ENCODE data around the gene AUP1.

GRCh38 chr2:74566754-74567085, 37.2 kb upstream of the AUP1 start:
- TF ChIP-seq, protein P1, sequence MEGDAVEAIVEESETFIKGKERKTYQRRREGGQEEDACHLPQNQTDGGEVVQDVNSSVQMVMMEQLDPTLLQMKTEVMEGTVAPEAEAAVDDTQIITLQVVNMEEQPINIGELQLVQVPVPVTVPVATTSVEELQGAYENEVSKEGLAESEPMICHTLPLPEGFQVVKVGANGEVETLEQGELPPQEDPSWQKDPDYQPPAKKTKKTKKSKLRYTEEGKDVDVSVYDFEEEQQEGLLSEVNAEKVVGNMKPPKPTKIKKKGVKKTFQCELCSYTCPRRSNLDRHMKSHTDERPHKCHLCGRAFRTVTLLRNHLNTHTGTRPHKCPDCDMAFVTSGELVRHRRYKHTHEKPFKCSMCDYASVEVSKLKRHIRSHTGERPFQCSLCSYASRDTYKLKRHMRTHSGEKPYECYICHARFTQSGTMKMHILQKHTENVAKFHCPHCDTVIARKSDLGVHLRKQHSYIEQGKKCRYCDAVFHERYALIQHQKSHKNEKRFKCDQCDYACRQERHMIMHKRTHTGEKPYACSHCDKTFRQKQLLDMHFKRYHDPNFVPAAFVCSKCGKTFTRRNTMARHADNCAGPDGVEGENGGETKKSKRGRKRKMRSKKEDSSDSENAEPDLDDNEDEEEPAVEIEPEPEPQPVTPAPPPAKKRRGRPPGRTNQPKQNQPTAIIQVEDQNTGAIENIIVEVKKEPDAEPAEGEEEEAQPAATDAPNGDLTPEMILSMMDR (IDR thresholded peaks at IDR 0.05) = no peak
- TF ChIP-seq POLR2A (IDR thresholded peaks at IDR 0.05) = no peak
- no peak for TF ChIP-seq EP300 (IDR thresholded peaks at IDR 0.05)

Measured in stomach (tissue), 4 donors.